ENCODE results near the gene BTN1A1. TPM values are rescaled to one million over a fixed set of nuclear protein-coding genes. Genes with fewer than 3 reads are reported as not detected.
A peak's percentile ranks its signal among the peaks of the same experiment; 100 is the strongest.

The BTN1A1 gene
- total RNA-seq, 2 donors from 2014 or later: not detected

DNA sequence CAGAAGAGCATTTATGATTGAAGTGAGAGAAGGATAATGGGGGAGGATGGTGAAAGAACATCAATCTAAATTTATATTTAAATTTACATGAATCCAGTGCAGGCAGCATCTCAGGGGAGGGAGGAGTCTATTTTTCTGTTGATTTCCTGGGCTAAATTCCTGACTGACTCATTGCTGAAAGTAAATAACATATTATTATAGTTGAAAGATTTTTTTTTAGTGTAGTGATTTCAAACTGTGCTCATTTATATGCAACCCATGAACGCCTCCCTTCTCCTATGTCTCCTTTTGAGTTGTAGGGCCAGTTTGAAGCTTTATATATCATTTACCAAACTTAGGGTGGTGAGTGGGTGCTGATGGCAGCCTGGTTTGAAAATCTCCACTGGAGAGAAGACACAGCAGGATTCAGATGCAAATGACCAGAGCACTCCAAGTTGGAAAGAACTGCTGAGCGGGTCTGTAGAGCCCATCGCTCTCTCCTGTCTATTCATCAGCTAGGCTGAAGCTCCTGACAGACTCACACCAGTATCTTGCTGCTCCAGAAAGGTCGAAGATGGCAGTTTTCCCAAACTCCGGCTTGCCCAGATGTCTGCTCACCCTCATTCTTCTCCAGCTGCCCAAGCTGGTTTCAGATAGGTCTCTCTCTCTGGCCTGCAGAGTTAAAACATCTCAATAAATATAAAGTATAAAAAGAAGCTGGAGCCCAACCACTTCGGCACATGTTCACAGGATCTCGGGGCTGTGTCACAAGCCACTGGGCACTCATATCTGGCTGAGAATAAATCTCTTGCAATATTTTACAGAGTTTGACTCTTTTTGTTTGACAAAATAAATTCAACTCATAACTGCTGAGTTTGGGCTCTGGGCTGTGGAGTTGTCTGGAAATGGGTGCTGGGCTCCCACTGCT, 24.0 kb upstream of the BTN1A1 start:
- TF ChIP-seq, protein P1, sequence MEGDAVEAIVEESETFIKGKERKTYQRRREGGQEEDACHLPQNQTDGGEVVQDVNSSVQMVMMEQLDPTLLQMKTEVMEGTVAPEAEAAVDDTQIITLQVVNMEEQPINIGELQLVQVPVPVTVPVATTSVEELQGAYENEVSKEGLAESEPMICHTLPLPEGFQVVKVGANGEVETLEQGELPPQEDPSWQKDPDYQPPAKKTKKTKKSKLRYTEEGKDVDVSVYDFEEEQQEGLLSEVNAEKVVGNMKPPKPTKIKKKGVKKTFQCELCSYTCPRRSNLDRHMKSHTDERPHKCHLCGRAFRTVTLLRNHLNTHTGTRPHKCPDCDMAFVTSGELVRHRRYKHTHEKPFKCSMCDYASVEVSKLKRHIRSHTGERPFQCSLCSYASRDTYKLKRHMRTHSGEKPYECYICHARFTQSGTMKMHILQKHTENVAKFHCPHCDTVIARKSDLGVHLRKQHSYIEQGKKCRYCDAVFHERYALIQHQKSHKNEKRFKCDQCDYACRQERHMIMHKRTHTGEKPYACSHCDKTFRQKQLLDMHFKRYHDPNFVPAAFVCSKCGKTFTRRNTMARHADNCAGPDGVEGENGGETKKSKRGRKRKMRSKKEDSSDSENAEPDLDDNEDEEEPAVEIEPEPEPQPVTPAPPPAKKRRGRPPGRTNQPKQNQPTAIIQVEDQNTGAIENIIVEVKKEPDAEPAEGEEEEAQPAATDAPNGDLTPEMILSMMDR (IDR thresholded peaks at IDR 0.05): no peak
- no peaks in the 10 kb centered on the region for H3K27me3 ChIP-seq (replicated peaks; ENCODE audit: insufficient read depth)
- ATAC-seq (ENCODE audit: insufficient number of reproducible peaks, low FRiP score, low read depth) (no peak), DNase-seq (ENCODE audit: low spot score) (no peak)
- H3K9me3 ChIP-seq: no peaks in the 10 kb centered on the region
- H3K4me3 ChIP-seq: no peak overlapping the region
- peak overlapping the region in 1 of 2 donors; percentile 14 for H3K27ac ChIP-seq
- peaks cover 22 to 28% of the 10 kb centered on the region in 2 donors for H3K4me1 ChIP-seq (ENCODE audit: control insufficient read depth in 1 of 2, low read depth in 2 of 2)
- H3K36me3 ChIP-seq: no peaks in the 10 kb centered on the region

DNA sequence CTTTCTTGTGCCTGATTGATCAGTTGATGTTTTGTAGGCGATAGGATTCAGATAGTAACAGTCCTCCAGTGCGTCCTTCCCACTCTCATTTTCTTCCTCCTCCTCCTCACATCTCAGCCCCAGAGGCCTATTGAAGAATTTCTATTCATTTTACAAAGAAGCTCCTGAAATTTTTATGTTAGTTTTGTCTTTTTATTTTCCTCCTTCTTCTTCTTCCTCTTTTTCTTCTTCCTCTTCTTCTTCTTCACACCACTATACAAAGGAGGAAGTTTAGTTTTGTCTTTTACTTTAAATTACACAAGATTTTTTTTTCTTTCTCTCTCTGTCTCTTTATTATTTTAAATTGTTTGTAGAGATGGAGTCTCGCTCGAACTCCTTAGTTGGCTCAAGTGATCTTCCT, 23.2 kb upstream of the BTN1A1 start:
- no peaks in the 10 kb centered on the region for H3K9me3 ChIP-seq
- H3K4me3 ChIP-seq: no peak overlapping the region
- H3K27me3 ChIP-seq (replicated peaks; ENCODE audit: insufficient read depth): no peaks in the 10 kb centered on the region
- H3K27ac ChIP-seq: peak overlapping the region in 1 of 2 donors; percentile 14
- peaks cover 22 to 28% of the 10 kb centered on the region in 2 donors for H3K4me1 ChIP-seq (ENCODE audit: control insufficient read depth in 1 of 2, low read depth in 2 of 2)
- DNase-seq (ENCODE audit: low spot score) (no peak), ATAC-seq (ENCODE audit: insufficient number of reproducible peaks, low FRiP score, low read depth) (no peak)
- TF ChIP-seq, protein P1 (IDR thresholded peaks at IDR 0.05): no peak
- no peaks in the 10 kb centered on the region for H3K36me3 ChIP-seq

DNA sequence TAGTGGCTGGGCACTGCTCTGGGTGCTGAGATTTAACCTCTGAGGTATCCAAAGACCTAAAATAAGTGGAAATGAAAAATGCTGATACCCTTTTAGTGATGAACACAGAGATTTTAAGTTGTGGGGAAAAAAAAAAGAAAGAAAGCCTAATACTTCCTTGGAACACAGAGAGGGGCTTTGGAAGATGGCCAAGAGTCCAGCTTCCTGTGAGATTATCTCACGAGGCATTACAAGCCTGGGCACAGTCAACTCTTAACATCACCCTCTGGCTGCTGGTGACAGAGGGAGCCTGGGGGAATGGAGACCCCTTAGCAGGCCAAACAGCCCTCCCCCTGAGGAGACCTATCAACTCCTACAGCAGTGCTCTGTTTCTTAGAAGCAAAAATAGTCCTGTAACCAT, 22.7 kb upstream of the BTN1A1 start:
- Histone ChIP-seq H3K36me3 (no peaks in the 10 kb centered on the region), H3K4me3 (no peak overlapping the region), H3K27ac (peak overlapping the region in 1 of 2 donors; percentile 9), H3K27me3 (replicated peaks; ENCODE audit: insufficient read depth) (no peaks in the 10 kb centered on the region), H3K4me1 (ENCODE audit: control insufficient read depth in 1 of 2, low read depth in 2 of 2) (peaks cover 22 to 28% of the 10 kb centered on the region in 2 donors), H3K9me3 (no peaks in the 10 kb centered on the region)
- no peak for DNase-seq (ENCODE audit: low spot score)
- TF ChIP-seq, protein P1 (IDR thresholded peaks at IDR 0.05): no peak
- no peak for ATAC-seq (ENCODE audit: insufficient number of reproducible peaks, low FRiP score, low read depth)

DNA sequence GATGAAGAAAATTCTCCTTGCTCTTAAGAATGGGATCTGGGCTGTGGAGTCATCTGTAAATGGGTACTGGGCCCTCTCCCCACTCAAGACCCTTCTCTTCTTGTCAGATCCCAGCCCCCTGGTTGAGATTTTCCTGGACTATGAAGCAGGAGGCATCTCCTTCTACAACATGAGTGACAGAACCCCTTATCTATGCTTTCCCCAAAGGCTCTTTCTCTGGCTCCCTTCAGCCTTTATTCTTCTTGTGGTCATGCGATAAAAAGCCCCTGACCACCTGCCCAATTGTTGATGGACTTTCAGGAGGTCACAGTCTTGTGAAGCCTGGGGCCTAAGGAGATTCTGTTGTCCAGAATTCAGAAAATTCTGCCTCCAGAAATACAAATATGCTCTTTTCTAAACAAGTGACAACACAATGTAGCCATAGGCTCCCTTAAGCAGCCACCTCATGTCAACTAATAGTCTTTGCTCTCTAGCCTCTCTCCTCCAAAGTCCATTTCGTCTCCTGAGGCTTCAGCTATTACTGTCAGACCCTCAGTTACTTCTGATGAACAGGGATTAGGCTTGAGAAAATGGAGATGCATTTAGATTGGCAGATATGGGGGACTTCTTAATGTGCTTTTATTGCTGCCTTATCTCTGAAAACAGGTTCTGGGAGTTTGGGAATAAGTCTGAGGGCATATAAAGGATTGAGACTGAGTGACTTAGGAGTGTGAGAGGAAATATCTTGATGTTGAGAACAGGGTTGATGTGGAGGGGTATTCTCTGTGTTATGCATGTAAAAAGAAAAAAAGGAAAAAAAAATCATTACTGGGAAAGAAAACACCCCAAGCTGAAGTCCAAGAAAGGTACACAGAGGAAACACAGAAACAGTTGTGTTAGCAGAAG, 21.8 kb upstream of the BTN1A1 start:
- no peak for ATAC-seq (ENCODE audit: insufficient number of reproducible peaks, low FRiP score, low read depth)
- peak overlapping the region in 1 of 2 donors; percentile 9 for H3K27ac ChIP-seq

More for the DNA sequence above, 21.8 kb upstream of the BTN1A1 start:
- no peaks in the 10 kb centered on the region for H3K27me3 ChIP-seq (replicated peaks; ENCODE audit: insufficient read depth)
- no peak for DNase-seq (ENCODE audit: low spot score)
- peaks cover 18 to 22% of the 10 kb centered on the region in 2 donors for H3K4me1 ChIP-seq (ENCODE audit: control insufficient read depth in 1 of 2, low read depth in 2 of 2)
- no peaks in the 10 kb centered on the region for H3K9me3 ChIP-seq
- no peaks in the 10 kb centered on the region for H3K36me3 ChIP-seq
- no peak overlapping the region for H3K4me3 ChIP-seq
- TF ChIP-seq, protein P1 (IDR thresholded peaks at IDR 0.05): no peak
